Lower lobe of right lung (tissue), 2 donors: ENCODE measurements around the gene MRPL14. TPM values are rescaled to one million over a fixed set of nuclear protein-coding genes. Genes with fewer than 3 reads are reported as not detected.

Experiments
- ATAC-seq, 2 donors: fragments of 200-7000 bp; cut with Tn5 transposase; one replicate each; pipeline ENCODE4 v1.9.1; 2020 to 2022; ENCODE audit warnings: mild to moderate bottlenecking in 2 of 2, moderate library complexity in 2 of 2
- DNase-seq: peaks from one replicate; pipeline ENCODE4 v3.0.0-alpha.2; 2020
- H3K27ac ChIP-seq: fragments of 200-600 bp; one replicate; pipeline ENCODE4 v1.8.0; 2022
- H3K27me3 ChIP-seq: fragments of 200-600 bp; one replicate; pipeline ENCODE4 v1.8.0; 2022; ENCODE audit warnings: low read depth
- H3K36me3 ChIP-seq: fragments of 200-600 bp; one replicate; pipeline ENCODE4 v1.8.0; 2022; ENCODE audit warnings: mild to moderate bottlenecking
- H3K4me1 ChIP-seq: fragments of 200-600 bp; one replicate; pipeline ENCODE4 v1.8.0; 2022
- H3K4me3 ChIP-seq: fragments of 200-600 bp; one replicate; pipeline ENCODE4 v1.8.0; 2022; ENCODE audit warnings: mild to moderate bottlenecking
- H3K9me3 ChIP-seq: fragments of 200-600 bp; one replicate; pipeline ENCODE4 v1.8.0; 2022
- intact Hi-C: fragments of 100-400 bp; cut with DNase I; formaldehyde crosslinking; loops from one replicate; pipeline ENCODE4 v1.11.0; 2022
- total RNA-seq: library from RNA; stranded (reverse); fragmentation: NEBNext Ultra II Directional; extraction: Animal tissue kit (Norgen Biotek cat#: 25700); gene quantifications from one replicate; pipeline ENCODE4 v1.2.1, GENCODE V29; 2021
- TF ChIP-seq, protein P1 (sequence below): fragments of 200-600 bp; IDR thresholded peaks from one replicate; pipeline ENCODE4 v1.8.0; 2022; ENCODE audit warnings: antibody characterized with exemption, mild to moderate bottlenecking
- donor health status: DM: no; HTN: yes; CAD: no; lungs with severe emphysema.

MRPL14 gene
- total RNA-seq, 1 donor from 2014 or later = 83.9 TPM

GRCh38 chr6:44080561-44081521 lies 46.4 kb downstream of the MRPL14 start:
- ATAC-seq = no peak
- no peak overlapping the region for H3K27ac ChIP-seq
- H3K9me3 ChIP-seq = no peaks in the 10 kb centered on the region
- H3K4me3 ChIP-seq = no peak overlapping the region
- DNase-seq = no peak
- TF ChIP-seq, protein P1, sequence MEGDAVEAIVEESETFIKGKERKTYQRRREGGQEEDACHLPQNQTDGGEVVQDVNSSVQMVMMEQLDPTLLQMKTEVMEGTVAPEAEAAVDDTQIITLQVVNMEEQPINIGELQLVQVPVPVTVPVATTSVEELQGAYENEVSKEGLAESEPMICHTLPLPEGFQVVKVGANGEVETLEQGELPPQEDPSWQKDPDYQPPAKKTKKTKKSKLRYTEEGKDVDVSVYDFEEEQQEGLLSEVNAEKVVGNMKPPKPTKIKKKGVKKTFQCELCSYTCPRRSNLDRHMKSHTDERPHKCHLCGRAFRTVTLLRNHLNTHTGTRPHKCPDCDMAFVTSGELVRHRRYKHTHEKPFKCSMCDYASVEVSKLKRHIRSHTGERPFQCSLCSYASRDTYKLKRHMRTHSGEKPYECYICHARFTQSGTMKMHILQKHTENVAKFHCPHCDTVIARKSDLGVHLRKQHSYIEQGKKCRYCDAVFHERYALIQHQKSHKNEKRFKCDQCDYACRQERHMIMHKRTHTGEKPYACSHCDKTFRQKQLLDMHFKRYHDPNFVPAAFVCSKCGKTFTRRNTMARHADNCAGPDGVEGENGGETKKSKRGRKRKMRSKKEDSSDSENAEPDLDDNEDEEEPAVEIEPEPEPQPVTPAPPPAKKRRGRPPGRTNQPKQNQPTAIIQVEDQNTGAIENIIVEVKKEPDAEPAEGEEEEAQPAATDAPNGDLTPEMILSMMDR = no peak
- peaks cover 9% of the 10 kb centered on the region for H3K27me3 ChIP-seq
- peaks cover 11% of the 10 kb centered on the region for H3K4me1 ChIP-seq
- H3K36me3 ChIP-seq = no peaks in the 10 kb centered on the region
- intact Hi-C loops = no loop called here

DNA sequence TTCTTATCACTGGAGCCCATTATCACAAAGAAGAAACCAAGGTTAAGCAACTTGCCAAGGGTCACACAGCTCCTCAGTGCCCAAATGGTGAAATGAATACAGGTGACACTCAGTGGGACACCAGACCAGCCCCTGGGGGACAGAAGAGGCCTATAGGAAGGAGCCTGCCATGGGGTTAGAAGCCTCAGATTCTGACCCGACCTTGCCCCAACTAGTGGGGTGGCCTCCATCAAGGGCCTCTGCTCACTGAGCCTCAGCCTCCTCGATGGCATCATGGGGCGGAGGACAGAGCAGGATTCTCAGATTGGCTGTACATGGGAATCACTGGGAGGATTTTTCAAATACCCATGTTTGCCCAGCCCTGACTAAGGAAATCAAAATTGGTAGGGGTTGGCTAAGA lies 47.6 kb downstream of the MRPL14 start:
- intact Hi-C loops = loop anchor here (10.0 kb wide), 1 partner anchor 305 kb away; the partner anchor contains the start of gene VEGFA
- no peak for ATAC-seq
- H3K27ac ChIP-seq = no peak overlapping the region
- peaks cover 9% of the 10 kb centered on the region for H3K27me3 ChIP-seq
- H3K4me3 ChIP-seq = no peak overlapping the region
- H3K9me3 ChIP-seq = no peaks in the 10 kb centered on the region
- TF ChIP-seq, protein P1 = no peak
- DNase-seq = no peak
- H3K36me3 ChIP-seq = no peaks in the 10 kb centered on the region
- H3K4me1 ChIP-seq = peaks cover 17% of the 10 kb centered on the region

GRCh38 chr6:44078827-44079671 lies 48.2 kb downstream of the MRPL14 start:
- TF ChIP-seq, protein P1 = peak; percentile 89
- ATAC-seq = peak; percentile 69 to 71
- intact Hi-C loops = loop anchor here (10.0 kb wide), 1 partner anchor 304 kb away; the partner anchor contains the start of gene VEGFA

GRCh38 chr6:44078219-44078826 lies 48.9 kb downstream of the MRPL14 start:
- DNase-seq (no peak), ATAC-seq (no peak)
- Histone ChIP-seq H3K27ac (no peak overlapping the region), H3K27me3 (peaks cover 9% of the 10 kb centered on the region), H3K9me3 (no peaks in the 10 kb centered on the region), H3K4me1 (peaks cover 30% of the 10 kb centered on the region), H3K36me3 (no peaks in the 10 kb centered on the region), H3K4me3 (no peak overlapping the region)
- intact Hi-C loops = loop anchor here (10.0 kb wide), 1 partner anchor 304 kb away; the partner anchor contains the start of gene VEGFA
- TF ChIP-seq, protein P1 = no peak

More at GRCh38 chr6:44078827-44079671, 48.2 kb downstream of the MRPL14 start:
- H3K27ac ChIP-seq = no peak overlapping the region
- H3K4me1 ChIP-seq = peaks cover 23% of the 10 kb centered on the region
- no peaks in the 10 kb centered on the region for H3K36me3 ChIP-seq
- no peak for DNase-seq
- peaks cover 9% of the 10 kb centered on the region for H3K27me3 ChIP-seq
- H3K9me3 ChIP-seq = no peaks in the 10 kb centered on the region
- no peak overlapping the region for H3K4me3 ChIP-seq
